Neural progenitor cell (in vitro differentiated cells): ENCODE measurements around the gene PCDH9. TPM values are rescaled to one million over a fixed set of nuclear protein-coding genes. Genes with fewer than 3 reads are reported as not detected.

Source experiments
- DNase-seq: peaks from one replicate; pipeline ENCODE4 v3.0.0-alpha.2; 2016; ENCODE audit warnings: low spot score
- H2AFZ ChIP-seq: fragments of 200-600 bp; sonication (generic); replicated peaks from 2 replicates; pipeline ENCODE4 v1.6.1; 2016; ENCODE audit warnings: antibody characterized with exemption
- H3F3A ChIP-seq: fragments of 200-600 bp; sonication (generic); 2 replicates; pipeline ENCODE4 v1.6.1; 2016; ENCODE audit warnings: antibody characterized with exemption, low read depth
- H3K27ac ChIP-seq: fragments of 200-600 bp; sonication (generic); 2 replicates; pipeline ENCODE4 v1.5.1; 2016; ENCODE audit warnings: mild to moderate bottlenecking
- H3K27me3 ChIP-seq: fragments of 200-600 bp; sonication (generic); 2 replicates; pipeline ENCODE4 v1.6.1; 2016; ENCODE audit warnings: mild to moderate bottlenecking, moderate library complexity
- H3K36me3 ChIP-seq: fragments of 200-600 bp; sonication (generic); 2 replicates; pipeline ENCODE4 v1.5.1; 2016
- H3K4me1 ChIP-seq: fragments of 200-600 bp; sonication (generic); 2 replicates; pipeline ENCODE4 v1.6.1; 2016; ENCODE audit warnings: mixed run types
- H3K4me2 ChIP-seq: fragments of 200-600 bp; sonication (generic); 2 replicates; pipeline ENCODE4 v1.6.1; 2016
- H3K4me3 ChIP-seq: fragments of 200-600 bp; sonication (generic); 2 replicates; pipeline ENCODE4 v1.5.1; 2016
- H3K79me2 ChIP-seq: fragments of 200-600 bp; sonication (generic); 2 replicates; pipeline ENCODE4 v1.6.1; 2016; ENCODE audit warnings: low read depth
- H3K9ac ChIP-seq: fragments of 200-600 bp; sonication (generic); 2 replicates; pipeline ENCODE4 v1.6.1; 2016
- H3K9me3 ChIP-seq: fragments of 200-600 bp; sonication (generic); 2 replicates; pipeline ENCODE4 v1.5.1; 2016; ENCODE audit warnings: low read depth
- H4K20me1 ChIP-seq: fragments of 200-600 bp; sonication (generic); 2 replicates; pipeline ENCODE4 v1.6.1; 2016; ENCODE audit warnings: low read depth
- H3K27ac Mint-ChIP-seq: 3 replicates; pipeline ENCODE4 v1.8.0; 2021; ENCODE audit warnings: mixed read lengths
- H3K27me3 Mint-ChIP-seq: 2 replicates; pipeline ENCODE4 v1.8.0; 2022; ENCODE audit warnings: low read depth, mild to moderate bottlenecking, inconsistent platforms, moderate library complexity, mixed read lengths; ENCODE audit not compliant: insufficient read depth
- H3K36me3 Mint-ChIP-seq: 3 replicates; pipeline ENCODE4 v1.8.0; 2021; ENCODE audit warnings: mixed read lengths
- H3K4me1 Mint-ChIP-seq: 3 replicates; pipeline ENCODE4 v1.8.0; 2021; ENCODE audit warnings: mixed read lengths
- H3K4me3 Mint-ChIP-seq: 3 replicates; pipeline ENCODE4 v1.8.0; 2021; ENCODE audit warnings: mild to moderate bottlenecking, moderate library complexity, mixed read lengths
- H3K9me3 Mint-ChIP-seq: 3 replicates; pipeline ENCODE4 v1.8.0; 2020; ENCODE audit warnings: mixed read lengths
- EZH2 ChIP-seq: fragments of 200-600 bp; sonication (generic); IDR thresholded peaks from 2 replicates; pipeline ENCODE4 v1.6.1; 2017; ENCODE audit warnings: antibody characterized with exemption, mild to moderate bottlenecking, moderate library complexity
- EZH2phosphoT487 ChIP-seq: fragments of 200-600 bp; sonication (generic); IDR thresholded peaks from 2 replicates; pipeline ENCODE4 v1.6.1; 2017; ENCODE audit warnings: antibody characterized with exemption
- total RNA-seq: library from RNA; depleted of rRNA; stranded (reverse); fragments of >200 nt; gene quantifications from 2 replicates; pipeline ENCODE4 v1.2.3, GENCODE V29; 2015; ENCODE audit warnings: low replicate concordance
- TF ChIP-seq, protein P1 (sequence below): fragments of 200-600 bp; sonication (generic); IDR thresholded peaks from 2 replicates; pipeline ENCODE4 v1.5.1; 2017; ENCODE audit warnings: antibody characterized with exemption, mild to moderate bottlenecking

PCDH9 gene
- total RNA-seq, 1 donor from 2014 or later = 0.24 TPM

DNA sequence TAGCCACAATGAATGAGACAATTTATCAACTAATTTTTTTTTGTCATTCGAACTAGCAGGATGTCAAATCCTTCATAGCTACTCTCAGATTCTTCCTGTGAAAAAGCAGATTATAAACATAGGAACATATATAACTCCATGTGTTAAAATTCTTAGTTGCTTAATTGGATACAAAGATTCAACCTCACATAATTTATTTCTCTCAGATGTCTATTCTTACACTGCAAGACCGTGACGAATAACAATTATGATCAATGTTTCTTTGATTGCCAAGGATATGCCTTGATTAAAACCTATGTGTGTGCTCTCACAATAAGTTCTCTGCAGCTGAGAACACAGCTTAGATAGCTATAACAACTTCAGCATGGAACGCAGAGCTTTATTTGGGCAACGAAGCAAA, 872.7 kb downstream of the PCDH9 start:
- no peaks in the 10 kb centered on the region for H3K36me3 Mint-ChIP-seq
- Histone ChIP-seq H3K4me1 (peaks cover 18% of the 10 kb centered on the region), H3K27ac (no peak overlapping the region), H3F3A (no peaks in the 10 kb centered on the region), H4K20me1 (no peaks in the 10 kb centered on the region), H3K27me3 (no peaks in the 10 kb centered on the region), H3K9me3 (no peaks in the 10 kb centered on the region), H3K9ac (no peak overlapping the region), H3K4me2 (no peak overlapping the region), H3K4me3 (no peak overlapping the region), H2AFZ (no peak overlapping the region), H3K36me3 (no peaks in the 10 kb centered on the region), H3K79me2 (no peaks in the 10 kb centered on the region)
- H3K4me3 Mint-ChIP-seq = no peak overlapping the region
- DNase-seq = no peak
- H3K27me3 Mint-ChIP-seq = no peaks in the 10 kb centered on the region
- no peaks in the 10 kb centered on the region for H3K9me3 Mint-ChIP-seq
- TF ChIP-seq, protein P1, sequence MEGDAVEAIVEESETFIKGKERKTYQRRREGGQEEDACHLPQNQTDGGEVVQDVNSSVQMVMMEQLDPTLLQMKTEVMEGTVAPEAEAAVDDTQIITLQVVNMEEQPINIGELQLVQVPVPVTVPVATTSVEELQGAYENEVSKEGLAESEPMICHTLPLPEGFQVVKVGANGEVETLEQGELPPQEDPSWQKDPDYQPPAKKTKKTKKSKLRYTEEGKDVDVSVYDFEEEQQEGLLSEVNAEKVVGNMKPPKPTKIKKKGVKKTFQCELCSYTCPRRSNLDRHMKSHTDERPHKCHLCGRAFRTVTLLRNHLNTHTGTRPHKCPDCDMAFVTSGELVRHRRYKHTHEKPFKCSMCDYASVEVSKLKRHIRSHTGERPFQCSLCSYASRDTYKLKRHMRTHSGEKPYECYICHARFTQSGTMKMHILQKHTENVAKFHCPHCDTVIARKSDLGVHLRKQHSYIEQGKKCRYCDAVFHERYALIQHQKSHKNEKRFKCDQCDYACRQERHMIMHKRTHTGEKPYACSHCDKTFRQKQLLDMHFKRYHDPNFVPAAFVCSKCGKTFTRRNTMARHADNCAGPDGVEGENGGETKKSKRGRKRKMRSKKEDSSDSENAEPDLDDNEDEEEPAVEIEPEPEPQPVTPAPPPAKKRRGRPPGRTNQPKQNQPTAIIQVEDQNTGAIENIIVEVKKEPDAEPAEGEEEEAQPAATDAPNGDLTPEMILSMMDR = no peak
- TF ChIP-seq EZH2 (no peak), EZH2phosphoT487 (no peak)
- peaks cover 10% of the 10 kb centered on the region for H3K4me1 Mint-ChIP-seq
- H3K27ac Mint-ChIP-seq = no peak overlapping the region

DNA sequence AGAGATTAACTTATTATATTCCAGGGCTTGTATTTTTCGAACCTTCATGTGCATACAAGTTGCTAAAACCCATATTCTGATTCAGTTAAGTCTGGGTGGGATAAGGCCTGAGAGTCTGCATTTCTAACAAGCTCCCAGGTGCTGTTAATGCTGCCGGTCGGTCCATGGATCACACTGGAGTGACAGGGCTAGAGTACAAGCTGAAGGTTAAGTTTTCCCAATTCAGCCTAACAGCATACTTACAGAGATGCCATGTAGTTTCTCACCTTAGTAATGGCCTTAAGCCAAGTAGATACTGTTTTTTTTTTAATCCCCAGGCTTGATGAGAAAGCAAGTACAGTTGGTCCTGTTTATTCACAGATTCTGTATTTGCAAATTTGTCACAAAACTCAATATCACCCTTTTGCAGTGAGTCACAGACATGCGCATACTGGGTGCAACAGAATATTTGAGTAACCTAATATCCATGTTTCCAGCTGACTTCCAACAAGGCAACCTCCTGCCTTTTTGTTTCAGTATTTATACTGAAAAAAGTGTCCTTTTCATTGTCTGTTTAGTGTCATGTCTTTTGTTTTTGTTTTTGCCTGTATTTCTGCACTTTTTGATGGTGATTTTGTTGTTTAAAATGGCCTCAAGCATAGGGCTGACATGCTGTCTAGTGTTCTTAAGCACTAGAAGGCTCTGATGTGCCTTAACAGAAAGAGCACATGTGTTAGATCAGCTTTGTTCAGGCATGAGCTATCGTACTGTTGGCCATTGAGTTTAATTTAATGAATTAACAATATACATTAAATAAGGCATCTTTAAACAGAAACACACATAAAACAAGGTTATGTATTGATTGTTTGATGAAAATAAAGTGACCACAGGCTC, 875.0 kb downstream of the PCDH9 start:
- no peaks in the 10 kb centered on the region for H3F3A ChIP-seq
- no peaks in the 10 kb centered on the region for H3K27me3 Mint-ChIP-seq
- H3K27ac ChIP-seq = no peak overlapping the region
- no peak overlapping the region for H3K9ac ChIP-seq
- H3K4me3 Mint-ChIP-seq = no peak overlapping the region
- H3K4me1 Mint-ChIP-seq = peaks cover 14% of the 10 kb centered on the region
- DNase-seq = no peak
- no peaks in the 10 kb centered on the region for H3K79me2 ChIP-seq
- H3K36me3 Mint-ChIP-seq = no peaks in the 10 kb centered on the region
- no peaks in the 10 kb centered on the region for H3K27me3 ChIP-seq
- H2AFZ ChIP-seq = peak overlapping the region; percentile 38
- H3K4me1 ChIP-seq = peaks cover 7% of the 10 kb centered on the region
- H3K9me3 Mint-ChIP-seq = no peaks in the 10 kb centered on the region
- no peaks in the 10 kb centered on the region for H3K9me3 ChIP-seq
- no peaks in the 10 kb centered on the region for H3K36me3 ChIP-seq
- H3K4me3 ChIP-seq = no peak overlapping the region
- TF ChIP-seq, protein P1 = no peak
- TF ChIP-seq EZH2phosphoT487 (no peak), EZH2 (no peak)
- no peaks in the 10 kb centered on the region for H4K20me1 ChIP-seq
- H3K27ac Mint-ChIP-seq = no peak overlapping the region
- no peak overlapping the region for H3K4me2 ChIP-seq

DNA sequence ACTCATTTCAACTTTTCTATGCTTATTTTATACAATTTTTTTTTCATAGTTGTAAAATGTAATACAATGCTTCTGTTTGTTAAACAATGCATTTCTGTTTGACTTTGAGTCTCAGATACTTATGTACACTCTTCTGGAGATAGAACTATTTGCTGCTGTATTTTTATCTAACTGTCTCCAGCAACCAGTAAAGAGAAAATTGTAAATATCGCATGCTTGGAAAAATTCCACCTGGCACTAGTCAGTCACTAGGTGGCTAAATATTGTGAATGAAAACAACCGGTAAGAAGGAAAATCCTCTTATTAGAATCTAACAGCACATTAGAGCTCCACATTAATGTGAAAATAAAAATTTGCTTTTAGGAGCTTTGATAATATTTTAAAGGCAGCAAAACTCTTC, 876.5 kb downstream of the PCDH9 start:
- Mint-ChIP-seq H3K4me1 (peaks cover 24% of the 10 kb centered on the region), H3K27ac (no peak overlapping the region), H3K27me3 (no peaks in the 10 kb centered on the region), H3K4me3 (no peak overlapping the region), H3K36me3 (no peaks in the 10 kb centered on the region), H3K9me3 (no peaks in the 10 kb centered on the region)
- Histone ChIP-seq H3K27ac (no peak overlapping the region), H3K36me3 (no peaks in the 10 kb centered on the region), H3F3A (no peaks in the 10 kb centered on the region), H3K79me2 (no peaks in the 10 kb centered on the region), H2AFZ (no peak overlapping the region), H3K9me3 (no peaks in the 10 kb centered on the region), H3K4me1 (peaks cover 4% of the 10 kb centered on the region), H3K27me3 (no peaks in the 10 kb centered on the region), H3K4me3 (no peak overlapping the region), H3K4me2 (no peak overlapping the region), H3K9ac (no peak overlapping the region), H4K20me1 (no peaks in the 10 kb centered on the region)
- no peak for DNase-seq
- TF ChIP-seq EZH2phosphoT487 = no peak
- TF ChIP-seq, protein P1 = peak; percentile 10
